ENCODE data around the gene MORC3.
"Not testable (repeated sequence)": the region's sequence is repeated elsewhere in the genome, so short reads cannot be mapped to it uniquely, and the experiment has no call there.

MORC3 gene

DNA sequence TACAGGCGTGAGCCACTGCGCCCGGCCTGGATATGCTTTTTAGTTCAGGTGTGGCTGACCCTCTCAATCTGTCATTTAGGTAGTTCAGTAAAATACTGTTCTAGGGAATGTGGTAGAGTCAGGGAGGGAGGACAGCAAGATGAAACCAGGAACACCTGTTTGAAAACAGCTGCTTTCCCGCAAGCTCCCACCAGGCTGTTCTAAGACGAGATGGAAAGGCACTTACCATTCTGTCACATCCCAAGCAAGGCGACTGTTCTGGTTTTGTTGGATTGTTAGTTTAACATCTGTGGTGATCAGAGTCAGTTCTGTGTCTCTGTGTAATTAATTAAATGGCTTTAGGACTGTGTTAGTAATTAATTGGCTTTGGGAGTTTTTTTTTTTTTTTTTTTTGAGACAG, 68.1 kb downstream of the MORC3 start:
- TF ChIP-seq, protein P1, sequence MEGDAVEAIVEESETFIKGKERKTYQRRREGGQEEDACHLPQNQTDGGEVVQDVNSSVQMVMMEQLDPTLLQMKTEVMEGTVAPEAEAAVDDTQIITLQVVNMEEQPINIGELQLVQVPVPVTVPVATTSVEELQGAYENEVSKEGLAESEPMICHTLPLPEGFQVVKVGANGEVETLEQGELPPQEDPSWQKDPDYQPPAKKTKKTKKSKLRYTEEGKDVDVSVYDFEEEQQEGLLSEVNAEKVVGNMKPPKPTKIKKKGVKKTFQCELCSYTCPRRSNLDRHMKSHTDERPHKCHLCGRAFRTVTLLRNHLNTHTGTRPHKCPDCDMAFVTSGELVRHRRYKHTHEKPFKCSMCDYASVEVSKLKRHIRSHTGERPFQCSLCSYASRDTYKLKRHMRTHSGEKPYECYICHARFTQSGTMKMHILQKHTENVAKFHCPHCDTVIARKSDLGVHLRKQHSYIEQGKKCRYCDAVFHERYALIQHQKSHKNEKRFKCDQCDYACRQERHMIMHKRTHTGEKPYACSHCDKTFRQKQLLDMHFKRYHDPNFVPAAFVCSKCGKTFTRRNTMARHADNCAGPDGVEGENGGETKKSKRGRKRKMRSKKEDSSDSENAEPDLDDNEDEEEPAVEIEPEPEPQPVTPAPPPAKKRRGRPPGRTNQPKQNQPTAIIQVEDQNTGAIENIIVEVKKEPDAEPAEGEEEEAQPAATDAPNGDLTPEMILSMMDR (conservative IDR thresholded peaks at IDR 0.05; ENCODE audit: control insufficient read depth, insufficient read depth, low read depth, low read length) = no peak
- H3K4me3 ChIP-seq (ENCODE audit: control insufficient read depth, low read depth, low read length) = no peak overlapping the region
- no peak for DNase-seq (ENCODE audit: low read depth)

DNA sequence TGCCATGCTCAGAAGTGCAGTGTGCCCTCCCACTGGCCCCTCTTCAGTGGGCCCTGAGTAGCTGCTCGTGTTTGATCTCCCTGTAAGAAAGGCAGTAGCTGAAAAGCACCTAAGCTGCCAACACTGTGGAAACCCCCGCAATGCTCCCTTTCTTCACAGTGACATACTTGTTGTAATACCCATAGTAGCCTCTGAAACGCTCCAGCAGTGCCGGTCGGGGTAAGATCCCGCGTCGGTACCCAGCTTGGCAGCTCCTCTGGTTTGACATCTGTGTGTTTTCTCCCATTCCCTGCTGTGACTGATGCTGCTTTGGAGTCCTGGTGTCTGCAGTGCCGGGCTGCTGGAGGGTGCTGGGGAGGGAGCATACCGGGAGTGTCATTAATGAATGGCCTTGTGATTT, 68.8 kb downstream of the MORC3 start:
- no peak overlapping the region for H3K4me3 ChIP-seq (ENCODE audit: control insufficient read depth, low read depth, low read length)
- DNase-seq (ENCODE audit: low read depth) = no peak
- TF ChIP-seq, protein P1 (conservative IDR thresholded peaks at IDR 0.05; ENCODE audit: control insufficient read depth, insufficient read depth, low read depth, low read length) = no peak

DNA sequence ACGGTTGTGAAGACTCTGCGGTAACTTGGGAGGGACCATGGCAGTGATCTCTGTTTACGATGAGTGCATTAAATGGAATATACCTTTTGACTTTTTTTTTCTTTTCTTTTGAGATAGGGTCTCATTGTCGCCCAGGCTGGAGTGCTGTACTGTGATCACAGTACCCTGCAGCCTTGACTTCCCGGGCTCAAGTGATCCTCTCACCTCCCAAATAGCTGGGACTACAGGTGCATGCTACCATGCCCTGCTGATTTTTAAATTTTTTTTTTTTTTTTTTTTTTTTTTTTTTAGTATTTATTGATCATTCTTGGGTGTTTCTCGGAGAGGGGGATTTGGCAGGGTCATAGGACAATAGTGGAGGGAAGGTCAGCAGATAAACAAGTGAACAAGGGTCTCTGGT, 71.7 kb downstream of the MORC3 start:
- not testable (repeated sequence) for H3K4me3 ChIP-seq (ENCODE audit: control insufficient read depth, low read depth, low read length); DNase-seq (ENCODE audit: low read depth)

DNA sequence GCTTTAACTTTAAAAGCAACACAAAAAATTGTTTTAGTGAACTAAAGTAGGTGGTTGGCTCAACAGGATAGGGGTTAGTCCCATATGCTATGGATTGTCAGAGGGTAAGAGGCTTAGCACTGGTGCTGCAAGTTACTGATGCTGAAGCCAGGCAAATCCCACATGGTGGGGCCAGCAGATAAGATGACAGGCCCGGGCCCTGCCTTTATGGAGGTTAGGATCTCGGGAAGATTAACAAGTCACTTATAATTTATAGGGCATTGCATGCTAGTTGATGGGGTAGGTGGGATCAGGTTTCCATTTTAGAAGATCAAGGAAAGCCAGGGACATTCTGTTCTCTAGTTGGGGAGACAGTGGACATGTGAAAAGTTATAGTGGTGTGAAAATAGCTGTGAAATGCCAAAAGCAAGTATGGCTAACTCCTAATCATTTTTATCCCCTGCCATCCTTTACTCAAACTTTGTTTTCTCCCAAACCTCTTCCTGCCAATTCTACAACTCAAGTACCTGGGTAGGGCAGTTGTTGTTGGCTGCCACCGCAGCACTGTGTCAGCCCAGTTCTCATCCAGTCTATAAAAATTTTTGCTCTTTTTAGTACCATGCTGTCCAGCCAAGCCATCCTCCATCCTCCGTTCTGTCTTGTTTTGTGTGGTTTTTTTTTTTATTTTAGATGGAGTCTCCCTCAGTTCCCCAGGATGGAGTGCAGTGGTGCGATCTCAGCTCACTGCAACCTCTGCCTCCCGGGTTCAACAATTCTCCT, 75.5 kb downstream of the MORC3 start:
- H3K4me3 ChIP-seq (ENCODE audit: control insufficient read depth, low read depth, low read length) = no peak overlapping the region
- no peak for DNase-seq (ENCODE audit: low read depth)
- TF ChIP-seq, protein P1 (conservative IDR thresholded peaks at IDR 0.05; ENCODE audit: control insufficient read depth, insufficient read depth, low read depth, low read length) = no peak

DNA sequence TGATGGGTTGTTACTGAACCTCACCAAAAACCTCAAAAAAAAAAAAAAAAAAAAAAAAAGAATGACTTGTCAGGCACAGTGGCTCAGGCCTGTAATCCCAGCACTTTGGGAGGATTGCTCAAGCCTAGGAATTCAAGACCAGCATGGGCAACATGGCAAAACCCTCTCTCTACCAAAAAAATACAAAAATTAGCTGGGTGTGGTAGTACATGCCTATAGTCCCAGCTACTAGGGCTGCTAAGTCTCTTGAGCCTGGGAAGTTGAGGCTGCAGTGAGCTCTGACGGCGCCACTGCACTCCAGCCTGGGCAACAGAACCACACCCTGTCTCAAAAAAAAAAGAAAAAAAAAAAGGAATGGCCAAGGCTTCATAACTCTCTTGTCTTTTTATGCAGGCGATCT, 76.3 kb downstream of the MORC3 start:
- H3K4me3 ChIP-seq (ENCODE audit: control insufficient read depth, low read depth, low read length) = no peak overlapping the region
- DNase-seq (ENCODE audit: low read depth) = no peak
- TF ChIP-seq, protein P1 (conservative IDR thresholded peaks at IDR 0.05; ENCODE audit: control insufficient read depth, insufficient read depth, low read depth, low read length) = no peak

DNA sequence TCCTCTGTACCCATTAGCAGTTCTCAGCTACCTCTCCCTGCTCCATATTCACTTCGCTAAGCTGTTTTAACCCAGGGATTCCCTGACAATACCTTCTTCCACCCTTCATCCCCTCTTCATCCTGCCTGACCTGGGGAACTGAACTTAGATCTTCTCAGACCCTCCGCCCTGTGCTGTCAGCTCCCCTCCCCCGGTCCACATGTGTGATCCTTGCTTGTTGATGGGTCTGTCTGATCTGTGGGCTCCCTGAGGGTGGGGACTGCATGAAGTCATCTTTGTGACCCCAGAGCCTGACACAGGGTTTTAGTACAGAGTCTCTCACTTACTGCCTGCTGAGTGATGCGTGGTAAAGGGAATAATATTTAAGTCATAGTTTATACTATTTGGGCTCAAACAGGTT, 77.0 kb downstream of the MORC3 start:
- TF ChIP-seq, protein P1 (conservative IDR thresholded peaks at IDR 0.05; ENCODE audit: control insufficient read depth, insufficient read depth, low read depth, low read length) = no peak
- no peak overlapping the region for H3K4me3 ChIP-seq (ENCODE audit: control insufficient read depth, low read depth, low read length)
- DNase-seq (ENCODE audit: low read depth) = no peak

DNA sequence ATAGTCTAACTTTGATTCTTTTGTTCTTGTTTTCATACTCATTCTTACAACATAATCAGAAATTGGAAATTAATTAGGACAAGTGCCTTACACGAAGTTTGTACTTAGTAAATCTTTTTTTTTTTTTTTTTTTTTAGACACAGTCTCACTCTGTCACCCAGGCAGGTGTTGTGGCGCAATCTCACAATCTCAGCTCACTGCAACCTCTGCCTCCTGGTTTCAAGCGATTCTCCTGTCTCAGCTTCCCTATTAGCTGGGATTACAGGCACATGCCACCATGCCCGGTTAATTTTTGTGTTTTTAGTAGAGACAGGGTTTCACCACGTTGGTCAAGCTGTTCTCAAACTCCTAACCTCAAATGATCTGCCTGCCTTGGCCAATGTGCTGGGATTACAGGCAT, 77.6 kb downstream of the MORC3 start:
- no peak for DNase-seq (ENCODE audit: low read depth)
- TF ChIP-seq, protein P1 (conservative IDR thresholded peaks at IDR 0.05; ENCODE audit: control insufficient read depth, insufficient read depth, low read depth, low read length) = no peak
- no peak overlapping the region for H3K4me3 ChIP-seq (ENCODE audit: control insufficient read depth, low read depth, low read length)

DNA sequence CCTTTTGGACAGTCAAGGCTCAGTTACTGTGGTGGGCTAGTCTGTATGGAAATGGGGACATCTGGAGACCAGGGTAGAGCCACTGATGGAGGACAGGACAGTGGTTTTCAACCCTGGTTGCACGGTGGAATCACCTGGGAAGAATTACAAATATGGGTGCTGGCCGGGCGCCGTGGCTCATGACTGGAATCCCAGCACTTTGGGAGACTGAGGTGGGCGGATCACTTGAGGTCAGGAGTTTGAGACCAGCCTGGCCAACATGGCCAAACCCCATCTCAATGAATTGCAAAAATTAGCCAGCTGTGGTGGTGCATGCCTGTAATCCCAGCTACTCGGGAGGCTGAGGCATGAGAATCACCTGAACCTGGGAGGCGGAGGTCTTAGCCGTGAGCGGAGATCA, 79.7 kb downstream of the MORC3 start:
- DNase-seq (ENCODE audit: low read depth); H3K4me3 ChIP-seq (ENCODE audit: control insufficient read depth, low read depth, low read length): not testable (repeated sequence)

Measured in fibroblast of mammary gland (primary cell).